ENCODE results near the gene CTIF. TPM values are rescaled to one million over a fixed set of nuclear protein-coding genes. Genes with fewer than 3 reads are reported as not detected.

CTIF gene
- total RNA-seq, 1 donor from 2014 or later, result 35.1 TPM

GRCh38 chr18:48733643-48734253, 194.9 kb downstream of the CTIF start:
- no peak for DNase-seq (ENCODE audit: extremely low spot score in 2 of 2)
- Histone ChIP-seq H3K27ac (no peak overlapping the region), H3K4me1 (peaks cover 6% of the 10 kb centered on the region), H3K9me3 (no peaks in the 10 kb centered on the region), H3K36me3 (no peaks in the 10 kb centered on the region), H3K27me3 (no peaks in the 10 kb centered on the region), H3K4me3 (no peak overlapping the region)
- TF ChIP-seq POLR2A (IDR thresholded peaks at IDR 0.05), result no peak
- TF ChIP-seq POLR2AphosphoS5 (IDR thresholded peaks at IDR 0.05; ENCODE audit: insufficient read depth in 1 of 2, low read depth in 1 of 2), result no peak
- TF ChIP-seq CTCF (IDR thresholded peaks at IDR 0.05), result no peak
- intact Hi-C loops (cut with DNase I), result no loop called here

GRCh38 chr18:48734460-48734859, 195.6 kb downstream of the CTIF start:
- no peak for DNase-seq (ENCODE audit: extremely low spot score in 2 of 2)
- H3K36me3 ChIP-seq, result no peaks in the 10 kb centered on the region
- H3K4me3 ChIP-seq, result no peak overlapping the region
- intact Hi-C loops (cut with DNase I), result no loop called here
- no peaks in the 10 kb centered on the region for H3K27me3 ChIP-seq
- no peak for TF ChIP-seq POLR2AphosphoS5 (IDR thresholded peaks at IDR 0.05; ENCODE audit: insufficient read depth in 1 of 2, low read depth in 1 of 2)
- H3K4me1 ChIP-seq, result peaks cover 9% of the 10 kb centered on the region
- no peak overlapping the region for H3K27ac ChIP-seq
- H3K9me3 ChIP-seq, result no peaks in the 10 kb centered on the region

- Histone ChIP-seq H3K36me3 (no peaks in the 10 kb centered on the region), H3K9me3 (no peaks in the 10 kb centered on the region), H3K27me3 (no peaks in the 10 kb centered on the region), H3K4me1 (peaks cover 16% of the 10 kb centered on the region), H3K27ac (no peak overlapping the region), H3K4me3 (no peak overlapping the region)
- no peak for DNase-seq (ENCODE audit: extremely low spot score in 2 of 2)
- TF ChIP-seq CTCF (IDR thresholded peaks at IDR 0.05), result no peak
- no peak for TF ChIP-seq POLR2A (IDR thresholded peaks at IDR 0.05)
- TF ChIP-seq POLR2AphosphoS5 (IDR thresholded peaks at IDR 0.05; ENCODE audit: insufficient read depth in 1 of 2, low read depth in 1 of 2), result no peak
- intact Hi-C loops (cut with DNase I), result no loop called here
These were observed 196.3 kb downstream of the CTIF start for GRCh38 chr18:48735080-48735676.

GRCh38 chr18:48735681-48736255, 196.9 kb downstream of the CTIF start:
- no peak for DNase-seq (ENCODE audit: extremely low spot score in 2 of 2)
- H3K27me3 ChIP-seq, result no peaks in the 10 kb centered on the region
- no peak overlapping the region for H3K4me3 ChIP-seq
- no peaks in the 10 kb centered on the region for H3K36me3 ChIP-seq
- H3K27ac ChIP-seq, result no peak overlapping the region
- H3K9me3 ChIP-seq, result no peaks in the 10 kb centered on the region
- peaks cover 17% of the 10 kb centered on the region for H3K4me1 ChIP-seq
- no peak for TF ChIP-seq CTCF (IDR thresholded peaks at IDR 0.05)
- no peak for TF ChIP-seq POLR2AphosphoS5 (IDR thresholded peaks at IDR 0.05; ENCODE audit: insufficient read depth in 1 of 2, low read depth in 1 of 2)
- no peak for TF ChIP-seq POLR2A (IDR thresholded peaks at IDR 0.05)
- intact Hi-C loops (cut with DNase I), result no loop called here

GRCh38 chr18:48736321-48737260, 197.8 kb downstream of the CTIF start:
- Histone ChIP-seq H3K4me3 (no peak overlapping the region), H3K27me3 (no peaks in the 10 kb centered on the region), H3K36me3 (no peaks in the 10 kb centered on the region), H3K4me1 (peaks cover 17% of the 10 kb centered on the region), H3K27ac (no peak overlapping the region), H3K9me3 (no peaks in the 10 kb centered on the region)
- DNase-seq (ENCODE audit: extremely low spot score in 2 of 2), result no peak
- no peak for TF ChIP-seq POLR2A (IDR thresholded peaks at IDR 0.05)
- no peak for TF ChIP-seq POLR2AphosphoS5 (IDR thresholded peaks at IDR 0.05; ENCODE audit: insufficient read depth in 1 of 2, low read depth in 1 of 2)
- TF ChIP-seq CTCF (IDR thresholded peaks at IDR 0.05), result no peak
- intact Hi-C loops (cut with DNase I), result no loop called here
